SK-N-MC (cell line): ENCODE data around the gene GPR22.

Experiments
- EZH2 ChIP-seq: fragments of 200-600 bp; sonication (generic); IDR thresholded peaks from one replicate; pipeline ENCODE4 v1.6.1; 2017; ENCODE audit warnings: antibody characterized with exemption
- POLR2AphosphoS5 ChIP-seq: IDR thresholded peaks from 2 replicates; pipeline ENCODE4 v1.6.1; 2012; ENCODE audit warnings: mild to moderate bottlenecking, low read depth, low read length, borderline replicate concordance

GRCh38 chr7:107506674-107507339, 37.0 kb downstream of the GPR22 start:
- no peak for TF ChIP-seq EZH2
- TF ChIP-seq POLR2AphosphoS5 = no peak
